Measurements from ENCODE around the gene SIGLEC14.
"Not testable (repeated sequence)": the region's sequence is repeated elsewhere in the genome, so short reads cannot be mapped to it uniquely, and the experiment has no call there.

The SIGLEC14 gene

DNA sequence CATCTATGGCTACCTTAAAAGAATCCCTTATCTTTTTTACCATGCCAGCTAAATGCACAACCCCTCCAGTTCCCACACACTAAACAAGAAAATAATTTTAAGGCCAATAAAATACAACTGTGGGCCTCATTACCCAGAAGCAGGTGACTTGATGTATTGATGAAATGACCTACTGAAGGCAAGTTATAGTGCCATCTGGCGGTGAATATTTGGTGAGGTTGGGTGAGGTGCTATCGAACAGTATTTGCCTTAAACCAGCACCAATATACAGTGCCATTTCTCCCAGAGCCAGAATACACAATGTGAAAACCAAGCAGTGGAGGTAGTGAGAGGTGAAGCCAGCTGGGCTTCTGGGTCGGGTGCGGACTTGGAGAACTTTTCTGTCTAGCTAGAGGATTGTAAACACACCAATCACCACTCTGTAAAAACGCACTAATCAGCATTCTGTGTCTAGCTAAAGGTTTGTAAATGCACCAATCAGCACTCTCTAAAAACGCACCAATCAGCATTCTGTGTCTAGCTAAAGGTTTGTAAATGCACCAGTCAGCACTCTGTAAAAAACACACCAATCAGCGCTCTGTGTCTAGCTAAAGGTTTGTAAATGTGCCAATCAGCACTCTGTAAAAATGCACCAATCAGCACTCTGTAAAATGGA is 29.4 kb upstream of the SIGLEC14 start:
- not testable (repeated sequence) for DNase-seq (ENCODE audit: low read depth)

DNA sequence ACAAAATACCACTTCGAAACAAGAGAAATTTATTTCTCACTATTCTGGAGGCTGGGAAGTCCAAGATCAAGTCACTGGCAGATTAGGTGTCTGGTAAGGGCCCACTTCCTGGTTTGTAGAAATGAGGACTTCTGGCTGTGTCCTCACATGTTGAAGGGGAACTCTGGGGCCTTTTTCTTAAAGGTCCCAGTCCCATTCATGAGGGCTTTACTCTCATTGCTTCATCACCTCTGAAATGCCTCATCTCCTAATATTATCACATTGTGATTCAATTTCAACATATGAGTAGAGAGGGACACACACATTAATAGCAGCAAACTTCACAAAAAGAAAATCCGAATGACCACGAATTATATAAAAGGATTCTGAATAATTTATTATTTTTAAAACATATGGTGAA is 21.6 kb upstream of the SIGLEC14 start:
- no peak for DNase-seq (ENCODE audit: low read depth)

DNA sequence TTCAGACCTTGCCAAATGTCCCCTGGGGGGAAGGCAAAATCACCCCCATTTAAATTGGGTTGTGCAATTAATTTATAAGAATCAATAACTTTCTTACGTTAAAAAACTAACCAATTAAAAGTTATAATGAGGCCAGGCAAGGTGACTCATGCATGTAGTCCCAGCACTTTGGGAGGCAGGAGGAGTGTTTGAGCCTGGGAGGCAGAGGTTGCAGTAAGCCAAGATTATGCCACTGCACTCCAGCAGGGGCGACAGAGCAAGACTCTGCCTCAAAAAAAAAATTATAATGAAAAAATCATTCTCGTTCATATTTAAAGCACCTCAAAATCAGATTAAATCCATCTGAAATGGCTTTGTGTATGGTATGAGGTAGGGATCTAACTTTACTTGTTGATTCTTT is 18.4 kb upstream of the SIGLEC14 start:
- DNase-seq (ENCODE audit: low read depth) = no peak

DNA sequence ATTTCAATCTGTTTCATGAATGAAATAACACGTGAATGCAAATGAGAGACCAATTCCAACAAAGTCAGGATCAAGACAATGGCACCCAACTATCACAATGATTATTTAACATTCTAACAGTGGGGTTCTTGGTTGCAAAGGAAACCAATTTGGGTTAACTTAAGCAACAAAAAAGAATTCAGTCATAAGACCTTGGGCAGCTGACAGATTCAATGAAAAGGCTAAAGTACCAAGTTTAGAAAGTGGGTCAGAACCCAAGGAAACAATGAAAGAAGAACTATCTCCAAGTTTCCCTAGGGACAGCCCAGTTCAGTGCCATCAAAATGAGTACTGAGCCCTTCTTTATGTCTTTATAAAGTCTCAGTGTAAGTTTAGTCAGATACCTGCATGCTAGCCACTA is 17.5 kb upstream of the SIGLEC14 start:
- no peak for DNase-seq (ENCODE audit: low read depth)

DNA sequence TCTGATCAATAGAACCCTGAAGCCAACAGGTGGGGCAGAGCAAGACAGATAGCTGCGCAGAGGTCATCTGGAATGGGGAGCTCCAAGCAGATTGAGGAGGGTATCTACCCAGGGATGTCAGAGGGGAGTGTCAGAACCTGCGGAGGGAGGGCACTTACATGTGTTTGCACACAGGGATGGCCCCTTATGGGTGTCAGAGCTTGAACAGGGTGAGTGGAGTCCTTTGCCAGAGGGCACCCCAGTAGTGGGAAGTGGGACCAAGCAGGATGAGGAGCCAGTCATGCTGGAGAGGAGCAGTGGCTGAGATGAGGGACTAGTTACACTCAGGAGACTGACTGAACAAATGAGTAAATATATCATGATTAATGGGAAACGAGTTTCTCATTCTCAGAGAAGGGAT is 17.0 kb upstream of the SIGLEC14 start:
- no peak for DNase-seq (ENCODE audit: low read depth)

DNA sequence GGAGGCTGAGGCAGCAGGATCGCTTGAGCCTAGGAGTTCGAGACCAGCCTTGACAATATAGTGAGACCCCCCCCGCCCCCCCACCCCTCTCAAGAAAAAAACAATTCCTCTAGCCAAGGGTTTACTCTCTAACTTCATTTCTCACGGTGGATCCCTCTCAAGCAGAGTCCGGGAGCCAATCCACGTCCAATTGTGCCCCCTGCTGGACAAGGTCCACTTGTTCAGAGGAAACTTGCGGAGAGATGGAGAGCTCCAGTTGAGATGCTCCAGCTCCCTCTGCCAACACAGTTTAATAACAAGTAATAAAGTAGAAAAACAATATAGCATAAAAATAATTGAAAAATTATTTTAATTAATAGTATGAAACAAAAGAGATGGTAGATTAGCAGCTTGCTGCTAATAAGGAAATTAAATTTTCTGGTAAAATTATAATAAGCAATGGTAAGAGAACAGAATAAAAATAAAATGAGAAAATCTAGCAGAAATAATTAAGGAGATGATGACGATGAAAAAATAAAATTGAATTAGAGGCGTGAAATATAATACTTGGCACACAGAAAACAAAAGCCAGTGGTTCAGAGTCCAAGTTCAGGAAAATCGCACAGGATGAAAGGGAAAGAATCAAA is 14.5 kb upstream of the SIGLEC14 start:
- DNase-seq (ENCODE audit: low read depth) = peak; percentile 56

DNA sequence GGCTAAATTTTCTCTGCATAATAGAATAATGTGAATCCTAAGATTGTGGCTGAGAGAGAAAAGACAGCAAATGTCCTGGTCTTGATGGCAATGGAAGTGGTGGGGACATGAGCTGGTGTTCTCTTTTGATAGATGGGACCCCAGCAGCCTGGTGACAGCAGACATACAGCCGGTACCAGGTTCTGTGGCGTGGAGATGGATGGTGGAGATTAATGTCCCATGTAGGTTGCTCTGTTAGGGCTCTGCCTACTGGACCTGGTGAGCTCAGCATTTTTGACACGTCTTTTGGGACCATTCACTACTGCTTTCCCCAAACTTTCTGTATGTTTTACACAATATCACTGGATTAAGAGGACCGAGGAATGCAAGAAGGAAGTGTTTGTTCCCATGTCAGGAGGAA is 8.2 kb upstream of the SIGLEC14 start:
- no peak for DNase-seq (ENCODE audit: low read depth)

DNA sequence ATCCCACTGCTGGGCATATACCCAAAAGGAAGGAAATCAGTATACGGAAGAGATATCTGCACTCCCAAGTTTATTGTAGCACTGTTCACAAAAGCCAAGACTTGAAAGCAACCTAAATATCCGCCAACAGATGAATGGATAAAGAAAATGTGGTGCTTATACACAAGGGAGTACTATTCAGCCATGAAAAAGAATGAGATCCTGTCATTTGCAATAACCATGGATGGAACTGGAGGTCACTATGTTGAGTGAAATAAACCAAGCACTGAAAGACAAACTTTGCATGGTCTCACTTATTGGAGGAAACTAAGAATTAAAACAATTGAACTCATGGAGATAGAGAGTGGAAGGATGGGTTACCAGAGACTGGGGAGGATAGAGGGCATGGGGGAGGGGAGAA is 6.5 kb upstream of the SIGLEC14 start:
- DNase-seq (ENCODE audit: low read depth) = no peak

DNA sequence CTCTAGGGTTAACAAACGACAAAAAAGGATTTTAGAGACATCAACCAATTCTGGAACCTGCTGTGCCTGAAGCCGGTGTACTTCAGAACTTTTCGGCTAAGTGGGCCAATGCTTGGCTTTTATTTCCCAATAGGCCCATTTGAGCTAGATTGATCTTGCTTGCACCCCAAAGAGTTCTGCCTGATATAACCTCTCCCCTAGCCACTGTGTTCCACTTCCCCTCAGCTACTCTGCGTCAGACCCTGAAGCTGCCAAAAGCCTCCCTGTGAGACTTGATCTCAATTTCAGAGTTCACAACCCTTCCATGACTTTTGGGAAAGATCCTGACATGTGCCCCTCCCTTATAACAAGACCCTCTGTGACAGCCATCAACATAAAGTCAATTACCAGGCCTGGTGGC is 5.6 kb upstream of the SIGLEC14 start:
- DNase-seq (ENCODE audit: low read depth) = no peak

DNA sequence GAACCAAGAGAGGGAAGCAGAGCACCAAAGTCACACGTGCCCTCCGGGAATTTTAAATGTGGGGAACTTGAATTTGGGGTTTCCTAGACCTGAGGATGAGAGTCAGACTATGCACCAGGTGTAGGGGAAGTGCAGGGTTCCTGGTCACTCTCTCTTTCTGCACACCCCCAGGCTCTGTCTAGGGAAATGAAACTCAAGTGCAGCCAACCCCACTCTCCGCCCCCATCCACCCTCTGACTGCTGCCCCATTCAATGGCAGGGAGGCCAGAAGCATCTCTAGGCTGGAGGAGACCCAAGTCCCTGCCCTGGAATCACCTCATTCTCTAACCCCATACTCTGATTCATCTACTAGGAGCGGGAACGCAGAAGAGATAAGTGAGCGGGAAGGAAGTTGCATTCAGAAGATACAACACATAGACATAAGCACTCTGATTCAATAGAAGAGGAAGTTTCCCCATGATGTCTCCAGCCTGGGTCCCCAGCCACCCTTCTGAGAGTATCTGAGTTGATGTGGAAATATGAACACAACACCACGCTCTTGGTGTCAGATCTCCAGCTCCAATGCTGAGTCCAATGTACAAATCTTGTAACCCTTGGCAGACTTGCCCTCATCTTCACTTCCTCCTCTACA is 4.7 kb upstream of the SIGLEC14 start:
- DNase-seq (ENCODE audit: low read depth) = no peak

DNA sequence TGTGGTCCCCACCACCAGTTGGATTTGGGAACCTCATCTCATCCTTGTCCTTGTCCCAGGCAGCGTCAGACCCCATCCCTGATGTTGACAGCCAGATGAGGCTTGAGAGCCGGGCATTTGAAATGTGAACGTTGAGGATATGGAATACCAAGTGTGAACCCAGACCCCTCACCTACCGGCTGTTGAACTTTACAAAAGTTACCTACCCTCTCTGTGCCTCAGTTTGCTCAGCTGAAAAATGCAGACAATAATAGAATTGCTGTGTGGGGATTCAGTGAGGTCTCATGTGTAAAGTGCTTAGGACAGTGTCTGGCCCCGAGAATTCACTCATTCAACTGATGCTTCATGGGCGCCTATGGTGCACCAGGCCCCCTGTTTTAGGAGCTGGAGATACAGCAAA is 693 bp upstream of the SIGLEC14 start:
- no peak for DNase-seq (ENCODE audit: low read depth)

DNA sequence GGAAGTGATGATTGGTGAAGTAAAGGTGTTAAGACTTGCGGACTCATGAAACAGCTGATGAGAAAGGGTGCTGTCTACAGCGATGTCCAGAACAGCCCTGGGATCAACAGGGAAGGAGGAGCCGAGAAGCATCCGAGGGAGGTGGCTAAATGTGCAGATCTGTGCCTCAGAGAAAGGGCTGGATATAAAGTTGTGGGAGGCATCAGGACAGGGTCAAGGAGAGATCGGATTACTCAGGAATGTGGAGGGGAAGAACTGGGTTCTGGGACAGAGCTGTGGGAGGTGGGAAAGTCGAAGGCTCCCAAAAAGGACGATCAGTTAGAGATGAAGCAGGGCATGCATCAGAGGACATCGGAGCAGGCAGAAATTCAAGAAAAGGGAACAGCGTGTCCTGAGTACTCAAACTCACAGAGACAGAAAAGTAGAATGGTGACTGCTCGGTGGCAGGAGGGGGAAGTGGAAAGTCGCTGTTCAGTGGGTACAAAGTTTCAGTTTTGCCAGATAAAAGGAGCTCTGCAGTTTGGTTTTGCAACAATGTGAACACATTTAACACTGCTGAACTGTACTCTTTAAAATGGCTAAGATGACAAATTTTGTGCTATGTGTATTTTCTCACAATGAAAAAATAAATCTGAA is 1.9 kb downstream of the SIGLEC14 start:
- DNase-seq (ENCODE audit: low read depth) = no peak

DNA sequence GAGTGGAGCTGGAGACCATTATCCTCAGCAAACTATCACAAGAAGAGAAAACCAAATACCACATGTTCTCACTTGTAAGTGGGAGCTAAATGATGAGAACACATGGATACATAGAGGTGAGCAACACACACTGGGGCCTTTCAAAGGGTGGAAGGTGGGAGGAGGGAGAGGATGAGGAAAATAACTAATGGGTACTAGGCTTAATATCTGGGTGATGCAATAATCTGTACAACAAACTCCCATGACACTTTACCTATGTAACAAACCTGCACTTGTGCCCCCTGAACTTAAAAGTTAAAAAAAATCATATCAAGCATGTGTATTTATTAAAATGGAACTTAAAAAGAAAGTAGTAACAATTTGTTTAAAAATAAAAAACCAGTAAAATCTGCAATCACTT is 5.0 kb downstream of the SIGLEC14 start:
- no peak for DNase-seq (ENCODE audit: low read depth)

DNA sequence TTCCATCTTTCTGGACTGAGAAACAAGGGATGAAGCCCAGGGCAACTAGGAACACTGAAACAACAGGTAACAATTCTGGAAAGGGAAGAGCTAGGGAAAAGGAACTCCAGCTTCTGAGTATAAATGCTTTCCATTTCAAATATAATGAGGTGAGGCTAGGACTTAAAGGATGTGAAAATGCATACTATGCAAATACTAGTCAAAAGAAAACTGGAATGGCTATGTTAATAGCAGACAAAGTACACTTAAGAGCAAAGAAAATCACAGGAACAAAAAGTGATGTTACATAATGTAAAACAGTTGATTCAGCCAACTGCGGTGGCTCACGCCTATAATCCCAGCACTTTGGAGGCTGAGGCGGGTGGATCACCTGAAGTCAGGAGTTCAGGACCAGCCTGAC is 6.2 kb downstream of the SIGLEC14 start:
- no peak for DNase-seq (ENCODE audit: low read depth)

DNA sequence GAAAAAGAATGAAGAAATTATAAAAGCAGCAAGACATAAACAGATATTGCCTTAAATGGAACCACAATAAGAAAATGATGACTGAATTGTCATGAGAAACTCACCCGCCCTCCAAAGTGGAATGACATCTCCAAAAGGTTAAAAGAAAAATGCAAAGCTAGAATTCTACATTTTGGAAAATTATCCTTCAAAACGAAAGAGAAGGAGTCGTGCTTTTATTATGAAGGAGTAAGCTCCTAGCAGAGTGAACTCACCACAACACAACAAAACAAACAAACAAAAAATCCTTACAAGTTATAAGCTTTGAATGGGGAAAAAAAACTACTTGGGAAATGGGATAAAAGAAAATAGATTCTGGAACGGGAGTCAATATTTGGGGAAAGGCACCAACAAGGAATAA is 6.7 kb downstream of the SIGLEC14 start:
- DNase-seq (ENCODE audit: low read depth) = no peak

DNA sequence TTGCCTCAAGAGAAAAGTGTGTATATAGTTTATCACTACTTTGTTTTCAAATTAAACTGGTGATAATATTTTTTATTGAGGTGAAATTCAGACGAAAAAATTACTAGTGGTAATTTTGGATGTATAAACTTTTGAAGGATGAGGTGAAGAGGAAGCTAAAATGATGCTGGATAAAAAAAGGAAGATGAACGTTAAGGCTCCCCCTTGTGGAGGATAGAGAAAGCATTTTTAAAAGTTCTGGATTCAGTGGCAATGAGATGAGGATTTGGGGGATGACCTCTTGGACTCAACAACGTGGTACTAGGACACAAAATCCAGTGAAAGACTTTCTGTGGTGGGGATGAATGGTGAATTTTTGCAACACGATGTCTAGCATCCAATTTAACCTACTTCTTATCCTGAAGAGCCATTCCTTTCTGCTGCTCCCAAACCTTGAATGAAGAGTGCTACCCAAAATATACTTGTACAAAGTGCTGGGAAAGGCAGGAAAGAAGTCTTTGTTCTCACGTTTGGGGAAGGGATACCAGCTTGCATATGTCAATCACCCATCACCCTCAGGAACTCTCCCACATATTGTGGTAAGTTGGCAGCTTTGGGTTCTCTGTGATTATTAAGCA is 9.2 kb downstream of the SIGLEC14 start:
- no peak for DNase-seq (ENCODE audit: low read depth)

DNA sequence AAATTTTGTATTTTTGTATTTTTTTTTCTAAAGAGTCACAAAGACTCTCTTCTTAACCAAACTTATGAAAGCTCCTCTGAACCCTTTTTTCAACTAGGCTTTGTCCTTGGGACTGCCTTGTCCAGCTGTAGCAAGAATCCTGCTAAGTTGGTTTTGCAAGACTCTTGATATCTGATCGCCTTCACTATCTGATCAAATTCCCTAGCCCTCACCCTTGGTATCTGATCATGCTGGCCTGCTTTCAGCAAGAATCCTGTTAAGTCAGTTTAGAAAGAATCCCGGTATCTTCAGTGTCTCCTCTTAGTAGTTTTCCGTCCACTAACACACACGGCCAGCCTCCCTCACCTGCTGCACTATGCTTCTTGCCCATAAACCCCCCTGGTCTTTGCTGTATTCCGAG is 14.5 kb downstream of the SIGLEC14 start:
- no peak for DNase-seq (ENCODE audit: low read depth)

DNA sequence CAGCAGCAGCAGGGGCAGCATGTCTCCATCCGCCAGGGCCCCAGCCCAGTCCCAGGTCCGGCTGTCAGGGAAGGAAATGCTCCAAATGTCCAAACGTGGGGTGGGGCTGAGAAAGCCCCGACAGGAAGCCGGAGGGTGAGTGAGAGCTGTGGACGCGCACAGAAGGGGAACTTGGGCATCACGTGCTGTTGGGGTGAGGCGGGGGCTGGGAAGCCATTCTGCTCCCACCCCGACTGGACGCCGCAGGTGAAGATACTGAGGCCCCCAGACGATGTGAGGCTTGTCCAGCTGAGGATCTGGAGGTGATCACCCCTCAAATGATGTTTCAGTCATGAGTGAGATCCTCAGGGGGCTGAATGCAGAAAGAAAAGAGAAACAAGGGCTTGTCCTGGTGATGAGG is 16.3 kb downstream of the SIGLEC14 start, which contains the start of gene SIGLEC5:
Gene SIGLEC5 (minus strand): TSS at position 87 of the 400 bp plus-strand sequence. CDS start 66 bp downstream, at position 21.
- DNase-seq (ENCODE audit: low read depth) = not testable (repeated sequence)

DNA sequence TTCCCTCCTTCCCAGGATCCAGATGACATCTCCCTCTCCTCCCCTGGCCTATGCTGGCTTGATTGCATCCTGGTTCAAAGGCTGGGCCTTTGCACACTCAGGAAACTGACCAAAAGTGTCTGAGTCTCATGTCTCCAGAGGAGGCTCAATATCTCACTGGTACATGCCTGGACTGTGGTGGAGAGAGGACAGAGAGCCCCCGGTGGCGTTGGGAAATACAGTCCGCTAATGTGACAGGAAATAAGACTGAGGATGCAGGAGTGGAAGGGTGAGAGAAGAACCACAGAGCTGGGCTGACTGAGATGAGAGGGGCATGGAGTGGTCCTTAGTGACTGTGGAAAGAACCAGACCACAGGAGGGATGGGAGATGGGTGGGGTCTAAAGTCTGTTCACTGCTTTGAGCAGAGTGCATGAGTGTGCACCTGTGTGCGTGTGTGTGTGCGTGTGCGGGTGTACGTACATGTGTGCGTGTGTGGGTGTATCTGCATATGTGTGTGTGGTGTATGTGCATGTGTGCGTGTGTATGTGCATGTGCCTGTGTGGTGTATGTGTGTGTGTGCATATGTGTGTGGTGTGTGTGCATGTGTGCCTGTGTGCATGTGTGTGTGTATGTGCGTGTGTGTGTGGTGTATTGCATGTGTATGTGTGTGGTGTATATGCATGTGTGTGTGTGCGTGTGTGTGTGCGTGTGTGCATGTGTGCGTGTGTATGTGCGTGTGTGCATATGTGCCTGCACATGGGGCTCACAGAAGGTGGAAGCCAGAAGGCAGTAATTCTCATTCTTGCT is 18.3 kb downstream of the SIGLEC14 start:
- DNase-seq (ENCODE audit: low read depth) = no peak

DNA sequence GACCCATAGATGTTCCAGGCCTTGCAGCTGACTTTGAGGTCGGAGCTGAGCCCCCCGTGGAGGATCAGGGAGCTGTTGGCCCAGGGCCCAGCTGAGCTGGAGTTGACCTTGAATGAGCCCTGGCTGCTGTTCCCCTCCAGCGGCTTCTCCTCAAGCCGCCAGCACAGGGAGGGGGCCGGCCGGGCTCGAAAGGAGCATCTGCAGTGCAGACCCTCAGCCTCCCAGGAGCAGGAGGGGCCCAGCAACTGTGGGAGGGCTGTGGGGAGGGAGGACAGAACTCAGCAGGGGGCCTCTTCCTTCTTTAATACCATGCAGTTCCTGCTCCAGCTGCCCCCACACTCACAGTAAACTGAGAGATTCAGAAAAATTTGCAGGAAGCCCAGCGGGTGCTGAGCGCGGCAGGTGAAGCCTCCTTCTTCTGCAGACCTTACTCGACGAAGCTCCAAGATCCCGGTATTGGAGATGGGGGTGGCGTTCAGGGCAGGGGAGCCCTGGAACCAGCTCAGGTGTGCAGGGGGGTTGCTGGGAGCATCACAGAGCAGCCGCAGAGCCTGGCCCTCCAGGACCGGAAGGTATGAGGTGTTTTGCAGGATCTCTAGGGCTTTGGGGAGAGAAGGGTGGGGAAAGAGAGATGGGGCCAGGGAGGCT is 19.0 kb downstream of the SIGLEC14 start:
- DNase-seq (ENCODE audit: low read depth) = no peak

DNA sequence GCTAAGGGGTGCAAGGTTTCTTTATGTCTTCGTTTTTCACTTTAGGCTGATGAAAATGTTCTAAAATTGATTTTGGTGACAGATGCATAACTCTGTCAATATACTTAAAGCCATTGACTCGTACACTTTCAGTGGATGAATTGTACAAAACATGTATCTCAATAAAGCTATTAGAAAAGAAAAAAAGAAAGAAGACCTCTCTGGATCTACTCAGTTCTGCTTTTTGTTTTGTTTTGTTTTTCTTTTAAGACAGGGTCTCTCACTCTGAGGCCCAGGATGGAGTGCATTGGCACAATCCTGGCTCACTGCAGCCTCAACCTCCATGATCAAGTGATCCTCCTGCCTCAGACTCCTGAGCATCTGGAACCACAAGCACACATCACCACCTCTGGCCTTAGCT is 19.9 kb downstream of the SIGLEC14 start:
- no peak for DNase-seq (ENCODE audit: low read depth)
